Ecto neural progenitor cell (in vitro differentiated cells): ENCODE measurements around the gene KBTBD7.

Experiments used
- DNase-seq: peaks from one replicate; pipeline ENCODE4 v3.0.0-alpha.2; 2018; ENCODE audit warnings: low spot score

The KBTBD7 gene

GRCh38 chr13:41193919-41194824, at the start of gene KBTBD7:
Gene KBTBD7, minus strand, starts transcription at chr13:41194569. Its CDS starts 312 bp downstream, at chr13:41194257.
- peak; percentile 95 for DNase-seq

- no peak for DNase-seq
Observed at GRCh38 chr13:41241626-41242025, 47.3 kb upstream of the KBTBD7 start.

- DNase-seq, result no peak
Observed at GRCh38 chr13:41236369-41236768, 42.0 kb upstream of the KBTBD7 start.

GRCh38 chr13:41232578-41233480, 38.5 kb upstream of the KBTBD7 start:
- no peak for DNase-seq

- DNase-seq, result no peak
Observed at GRCh38 chr13:41231786-41232185, 37.4 kb upstream of the KBTBD7 start.

- DNase-seq, result no peak
Observed at GRCh38 chr13:41231025-41231677, 36.8 kb upstream of the KBTBD7 start.

GRCh38 chr13:41229356-41229755, 35.0 kb upstream of the KBTBD7 start:
- DNase-seq, result no peak

GRCh38 chr13:41224113-41225110, 30.0 kb upstream of the KBTBD7 start:
- DNase-seq, result no peak

GRCh38 chr13:41222259-41222852, 28.0 kb upstream of the KBTBD7 start:
- DNase-seq, result no peak

GRCh38 chr13:41220401-41220800, 26.0 kb upstream of the KBTBD7 start:
- DNase-seq, result no peak

- DNase-seq, result no peak
Observed at GRCh38 chr13:41216160-41216559, 21.8 kb upstream of the KBTBD7 start.

- DNase-seq, result no peak
Observed at GRCh38 chr13:41213919-41214318, 19.6 kb upstream of the KBTBD7 start.

GRCh38 chr13:41213316-41213715, 18.9 kb upstream of the KBTBD7 start:
- DNase-seq, result no peak

GRCh38 chr13:41212881-41213280, 18.5 kb upstream of the KBTBD7 start:
- no peak for DNase-seq

- DNase-seq, result no peak
Observed at GRCh38 chr13:41211062-41211461, 16.7 kb upstream of the KBTBD7 start.

GRCh38 chr13:41206467-41206866, 12.1 kb upstream of the KBTBD7 start:
- DNase-seq, result no peak

GRCh38 chr13:41203810-41204209, 9.4 kb upstream of the KBTBD7 start:
- no peak for DNase-seq

GRCh38 chr13:41200126-41200525, 5.8 kb upstream of the KBTBD7 start:
- no peak for DNase-seq

- no peak for DNase-seq
Observed at GRCh38 chr13:41199526-41199925, 5.2 kb upstream of the KBTBD7 start.

- DNase-seq, result no peak
Observed at GRCh38 chr13:41199079-41199478, 4.7 kb upstream of the KBTBD7 start.

- DNase-seq, result no peak
Observed at GRCh38 chr13:41196620-41197019, 2.3 kb upstream of the KBTBD7 start.
